Mesodermal cell (in vitro differentiated cells): ENCODE data around the gene KLHL35.

ENCODE experiments used
- H3K27ac ChIP-seq: 2 replicates; pipeline ENCODE4 v1.7.0; 2013; ENCODE audit warnings: mild to moderate bottlenecking, low read depth, low read length, moderate library complexity; ENCODE audit not compliant: severe bottlenecking
- H3K36me3 ChIP-seq: 2 replicates; pipeline ENCODE4 v1.7.1; 2013; ENCODE audit warnings: mild to moderate bottlenecking, low read length, moderate library complexity; ENCODE audit not compliant: control insufficient read depth, insufficient read depth
- H3K4me1 ChIP-seq: one replicate; pipeline ENCODE4 v1.7.1; 2013; ENCODE audit warnings: mild to moderate bottlenecking, low read length; ENCODE audit not compliant: insufficient read depth, control insufficient read depth, poor library complexity, severe bottlenecking
- H3K4me3 ChIP-seq: 2 replicates; pipeline ENCODE4 v1.7.0; 2013; ENCODE audit warnings: low read length, control low read depth, mild to moderate bottlenecking; ENCODE audit not compliant: insufficient read depth, poor library complexity, severe bottlenecking; ENCODE audit errors: extremely low read depth
- H3K9me3 ChIP-seq: 2 replicates; pipeline ENCODE4 v1.7.1; 2013; ENCODE audit warnings: mild to moderate bottlenecking, low read length, moderate library complexity; ENCODE audit not compliant: control insufficient read depth
- WGBS, 2 experiments: methylation state at CpG; one replicate each; pipeline ENCODE4 v1.1.5; 2013; ENCODE audit warnings: missing lambda C conversion rate in 2 of 2; ENCODE audit not compliant: insufficient coverage in 2 of 2; 5-methylcytosine and 5-hydroxymethylcytosine counted together

KLHL35 gene

GRCh38 chr11:75430714-75431532, 2.1 kb downstream of the KLHL35 start:
- Histone ChIP-seq H3K36me3 (no peaks in the 10 kb centered on the region), H3K27ac (no peak overlapping the region), H3K9me3 (peaks cover 10% of the 10 kb centered on the region), H3K4me3 (peak overlapping the region; percentile 26), H3K4me1 (peaks cover 6% of the 10 kb centered on the region)
- 33 to 34% methylated on average over 26 to 31 of the region's 32 CpGs for WGBS, 2 experiments

GRCh38 chr11:75429902-75430713, 2.9 kb downstream of the KLHL35 start:
- Histone ChIP-seq H3K4me3 (peak overlapping the region; percentile 26), H3K27ac (no peak overlapping the region), H3K36me3 (no peaks in the 10 kb centered on the region), H3K4me1 (peaks cover 6% of the 10 kb centered on the region), H3K9me3 (peaks cover 10% of the 10 kb centered on the region)
- 1 to 2% methylated on average over 87 to 106 of the region's 134 CpGs for WGBS, 2 experiments

- peaks cover 6% of the 10 kb centered on the region for H3K4me1 ChIP-seq
- peak overlapping the region; percentile 5 for H3K4me3 ChIP-seq
- 37 to 51% methylated on average over 20 of the region's 25 CpGs for WGBS, 2 experiments
- no peak overlapping the region for H3K27ac ChIP-seq
- peaks cover 10% of the 10 kb centered on the region for H3K9me3 ChIP-seq
- no peaks in the 10 kb centered on the region for H3K36me3 ChIP-seq
These were observed 3.4 kb downstream of the KLHL35 start for GRCh38 chr11:75429641-75429901.

GRCh38 chr11:75428989-75429640, 3.9 kb downstream of the KLHL35 start:
- Histone ChIP-seq H3K9me3 (peaks cover 10% of the 10 kb centered on the region), H3K36me3 (no peaks in the 10 kb centered on the region), H3K4me1 (peaks cover 8% of the 10 kb centered on the region), H3K27ac (no peak overlapping the region), H3K4me3 (no peak overlapping the region)
- 91 to 97% methylated on average over 13 of the region's 16 CpGs for WGBS, 2 experiments

GRCh38 chr11:75428281-75428724, 4.7 kb downstream of the KLHL35 start:
- peaks cover 9% of the 10 kb centered on the region for H3K4me1 ChIP-seq
- H3K9me3 ChIP-seq: peaks cover 10% of the 10 kb centered on the region
- H3K4me3 ChIP-seq: no peak overlapping the region
- no peak overlapping the region for H3K27ac ChIP-seq
- WGBS, 2 experiments: 53 to 59% methylated on average over 29 to 30 of the region's 32 CpGs
- peaks cover 3% of the 10 kb centered on the region for H3K36me3 ChIP-seq

- Histone ChIP-seq H3K9me3 (peaks cover 10% of the 10 kb centered on the region), H3K4me3 (no peak overlapping the region), H3K36me3 (peaks cover 14% of the 10 kb centered on the region), H3K27ac (no peak overlapping the region), H3K4me1 (peaks cover 9% of the 10 kb centered on the region)
These were observed 5.8 kb downstream of the KLHL35 start for GRCh38 chr11:75427181-75427580.

- WGBS, 2 experiments: 93 to 99% methylated on average over 4 to 5 of the region's 5 CpGs
- peaks cover 10% of the 10 kb centered on the region for H3K9me3 ChIP-seq
- H3K4me1 ChIP-seq: peaks cover 9% of the 10 kb centered on the region
- no peak overlapping the region for H3K4me3 ChIP-seq
- H3K27ac ChIP-seq: no peak overlapping the region
- H3K36me3 ChIP-seq: peaks cover 18% of the 10 kb centered on the region
These were observed 6.3 kb downstream of the KLHL35 start for GRCh38 chr11:75426720-75427086.

GRCh38 chr11:75425422-75425821, 7.6 kb downstream of the KLHL35 start:
- Histone ChIP-seq H3K4me1 (peaks cover 4% of the 10 kb centered on the region), H3K36me3 (peaks cover 18% of the 10 kb centered on the region), H3K9me3 (peaks cover 10% of the 10 kb centered on the region), H3K27ac (no peak overlapping the region), H3K4me3 (no peak overlapping the region)
- WGBS, 2 experiments: 91 to 92% methylated on average over 27 of the region's 29 CpGs

GRCh38 chr11:75424396-75424795, 8.6 kb downstream of the KLHL35 start:
- Histone ChIP-seq H3K4me1 (peaks cover 3% of the 10 kb centered on the region), H3K9me3 (peaks cover 7% of the 10 kb centered on the region), H3K36me3 (peaks cover 20% of the 10 kb centered on the region), H3K27ac (no peak overlapping the region), H3K4me3 (no peak overlapping the region)
- WGBS, 2 experiments: no CpG with 5 or more reads among the region's 1 CpG

GRCh38 chr11:75423721-75424120, 9.3 kb downstream of the KLHL35 start:
- 91 to 100% methylated on average over 4 to 6 of the region's 9 CpGs for WGBS, 2 experiments
- no peak overlapping the region for H3K4me3 ChIP-seq
- peaks cover 20% of the 10 kb centered on the region for H3K36me3 ChIP-seq
- H3K4me1 ChIP-seq: peaks cover 6% of the 10 kb centered on the region
- peaks cover under 1% of the 10 kb centered on the region for H3K9me3 ChIP-seq
- H3K27ac ChIP-seq: no peak overlapping the region
